NCI-H2196 (cell line): ENCODE measurements around the gene NXPE1.
"Not testable (repeated sequence)": the region's sequence is repeated elsewhere in the genome, so short reads cannot be mapped to it uniquely, and the experiment has no call there.

Source experiments
- DNase-seq: peaks from one replicate; lab custom pipeline; 2025; ENCODE audit not compliant: unreplicated experiment; lab: John Stamatoyannopoulos, UW

The NXPE1 gene

GRCh38 chr11:114559425-114560310 is at the start of gene NXPE1:
NXPE1 (minus strand) TSS chr11:114559881; CDS start chr11:114551201, 8,680 bp downstream.
- DNase-seq: no peak

- no peak for DNase-seq
Observed at GRCh38 chr11:114609429-114609828, 49.7 kb upstream of the NXPE1 start.

GRCh38 chr11:114608605-114609004 is 48.9 kb upstream of the NXPE1 start:
- DNase-seq: not testable (repeated sequence)

- no peak for DNase-seq
Observed at GRCh38 chr11:114607753-114608459, 48.2 kb upstream of the NXPE1 start.

- DNase-seq: not testable (repeated sequence)
Observed at GRCh38 chr11:114606802-114607075, 47.1 kb upstream of the NXPE1 start.

- DNase-seq: no peak
Observed at GRCh38 chr11:114606003-114606801, 46.5 kb upstream of the NXPE1 start.

- DNase-seq: no peak
Observed at GRCh38 chr11:114605370-114605769, 45.7 kb upstream of the NXPE1 start.

GRCh38 chr11:114604886-114605285 is 45.2 kb upstream of the NXPE1 start:
- DNase-seq: no peak

GRCh38 chr11:114604179-114604813 is 44.6 kb upstream of the NXPE1 start:
- no peak for DNase-seq

GRCh38 chr11:114603151-114603550 is 43.5 kb upstream of the NXPE1 start:
- not testable (repeated sequence) for DNase-seq

GRCh38 chr11:114598461-114598860 is 38.8 kb upstream of the NXPE1 start:
- no peak for DNase-seq

- no peak for DNase-seq
Observed at GRCh38 chr11:114596175-114596919, 36.7 kb upstream of the NXPE1 start.

GRCh38 chr11:114595571-114595970 is 35.9 kb upstream of the NXPE1 start, which contains the start of gene NXPE4:
NXPE4 (minus strand) TSS chr11:114595786; CDS start chr11:114594759, 1,027 bp downstream.
- no peak for DNase-seq

GRCh38 chr11:114594703-114595102 is 35.0 kb upstream of the NXPE1 start:
- no peak for DNase-seq

- no peak for DNase-seq
Observed at GRCh38 chr11:114587398-114587953, 27.8 kb upstream of the NXPE1 start.

- DNase-seq: no peak
Observed at GRCh38 chr11:114586797-114587196, 27.1 kb upstream of the NXPE1 start.

GRCh38 chr11:114571712-114572111 is 12.0 kb upstream of the NXPE1 start:
- DNase-seq: no peak

- DNase-seq: no peak
Observed at GRCh38 chr11:114569801-114570200, 10.1 kb upstream of the NXPE1 start.

- no peak for DNase-seq
Observed at GRCh38 chr11:114566276-114566675, 6.6 kb upstream of the NXPE1 start.

GRCh38 chr11:114564831-114565230 is 5.2 kb upstream of the NXPE1 start:
- no peak for DNase-seq
